Right lobe of liver (tissue), 6 donors: ENCODE results near the gene DUSP15. TPM values are rescaled to one million over a fixed set of nuclear protein-coding genes. Genes with fewer than 3 reads are reported as not detected.
A peak's percentile ranks its signal among the peaks of the same experiment; 100 is the strongest.

Experiments used
- ATAC-seq, 4 donors: fragments of 200-7000 bp; cut with Tn5 transposase; one replicate each; pipeline ENCODE4 v1.9.1; 2020; ENCODE audit warnings: mild to moderate bottlenecking in 4 of 4, moderate library complexity in 4 of 4
- DNase-seq, 3 donors: peaks; one replicate each; pipeline ENCODE4 v3.0.0-alpha.2; 2020
- H3K27ac ChIP-seq, 3 donors: fragments of 200-600 bp; one replicate each; pipeline ENCODE4 v1.8.0; 2022
- H3K27me3 ChIP-seq, 2 donors: fragments of 200-600 bp; one replicate each; pipeline ENCODE4 v1.8.0; 2022
- H3K36me3 ChIP-seq, 4 donors: fragments of 200-600 bp; sonication (generic) in 1 of 4; one replicate each; pipeline versions ENCODE4 v1.5.1 to v1.8.0; 2017 to 2022; ENCODE audit warnings: control low read depth in 1 of 4
- H3K4me1 ChIP-seq, 4 donors: fragments of 200-600 bp; sonication (generic) in 1 of 4; one replicate each; pipeline versions ENCODE4 v1.5.1 to v1.8.0; 2017 to 2022; ENCODE audit warnings: control low read depth in 1 of 4
- H3K4me3 ChIP-seq, 3 donors: fragments of 200-600 bp; one replicate each; pipeline ENCODE4 v1.8.0; 2022
- H3K9me3 ChIP-seq, 4 donors: fragments of 200-600 bp; sonication (generic) in 1 of 4; one replicate each; pipeline versions ENCODE4 v1.5.1 to v1.8.0; 2017 to 2022; ENCODE audit warnings: control low read depth in 1 of 4
- POLR2A ChIP-seq: fragments of 450-650 bp; IDR thresholded peaks from one replicate; pipeline ENCODE4 v1.6.1; 2017; ENCODE audit warnings: antibody characterized with exemption, mild to moderate bottlenecking
- WGBS: methylation state at CpG from one replicate; pipeline ENCODE4 v1.1.6; 2018; ENCODE audit warnings: low coverage, low lambda C conversion rate; ENCODE audit not compliant: insufficient coverage; ENCODE audit errors: missing lambda C conversion rate; 5-methylcytosine and 5-hydroxymethylcytosine counted together
- intact Hi-C, 2 donors: fragments of 100-400 bp; cut with DNase I; formaldehyde crosslinking; loops; one replicate each; pipeline versions ENCODE4 v1.11.2 to v1.14.1; 2022
- total RNA-seq, 6 experiments: library from RNA; depleted of rRNA in 2 of 6; stranded (reverse); fragments of >200 nt in 2 of 6; fragmentation: NEBNext Ultra II Directional in 3 of 6; extraction: Animal tissue kit (Norgen Biotek cat#: 25700) in 3 of 6; gene quantifications; one replicate each; pipeline versions ENCODE4 v1.1.0 to v1.2.4, GENCODE V29; 2016 to 2023
- TF ChIP-seq, protein P1 (sequence below), 4 donors: fragments of 200-600 bp in 3 of 4; fragments of 450-650 bp in 1 of 4; IDR thresholded peaks; one replicate each; pipeline versions ENCODE4 v1.5.1 to v1.8.0; 2016 to 2022; ENCODE audit warnings: antibody characterized with exemption in 4 of 4, mild to moderate bottlenecking in 2 of 4
- donor health status: DM: no; HTN: yes; CAD: no.
- donor health status: DM: no; HTN: no; CAD: no.
- donor health status: DM: no; HTN: no; CAD: no.
- donor health status: DM: no; HTN: yes; CAD: no.
- donor health status: DM: no; HTN: yes; CAD: no.

DUSP15 gene
- total RNA-seq, 6 experiments from 2014 or later, result 0.22 to 1.1 (median 0.42) TPM; not detected in 3

DNA sequence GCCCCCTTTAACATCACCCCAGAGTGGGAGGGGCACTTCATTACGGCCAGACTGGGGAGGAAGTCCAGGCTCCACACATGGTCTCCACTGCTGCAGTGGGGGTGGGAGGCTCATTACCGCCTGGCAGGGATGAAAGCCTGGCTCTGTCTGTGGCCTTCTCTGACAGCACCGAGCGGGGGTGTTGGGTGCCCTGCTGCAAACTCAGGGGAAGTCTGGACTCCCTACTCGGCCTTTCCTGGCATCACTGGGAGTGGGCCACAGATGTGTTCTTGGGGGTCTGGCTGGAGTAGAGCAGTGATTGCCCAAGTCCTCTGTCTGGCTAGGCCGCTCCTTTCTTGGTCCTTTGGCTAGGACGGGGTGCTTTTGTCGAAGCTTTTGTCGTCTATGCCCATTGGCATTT lies 27.2 kb upstream of the DUSP15 start:
- TF ChIP-seq POLR2A, result no peak
- TF ChIP-seq, protein P1, sequence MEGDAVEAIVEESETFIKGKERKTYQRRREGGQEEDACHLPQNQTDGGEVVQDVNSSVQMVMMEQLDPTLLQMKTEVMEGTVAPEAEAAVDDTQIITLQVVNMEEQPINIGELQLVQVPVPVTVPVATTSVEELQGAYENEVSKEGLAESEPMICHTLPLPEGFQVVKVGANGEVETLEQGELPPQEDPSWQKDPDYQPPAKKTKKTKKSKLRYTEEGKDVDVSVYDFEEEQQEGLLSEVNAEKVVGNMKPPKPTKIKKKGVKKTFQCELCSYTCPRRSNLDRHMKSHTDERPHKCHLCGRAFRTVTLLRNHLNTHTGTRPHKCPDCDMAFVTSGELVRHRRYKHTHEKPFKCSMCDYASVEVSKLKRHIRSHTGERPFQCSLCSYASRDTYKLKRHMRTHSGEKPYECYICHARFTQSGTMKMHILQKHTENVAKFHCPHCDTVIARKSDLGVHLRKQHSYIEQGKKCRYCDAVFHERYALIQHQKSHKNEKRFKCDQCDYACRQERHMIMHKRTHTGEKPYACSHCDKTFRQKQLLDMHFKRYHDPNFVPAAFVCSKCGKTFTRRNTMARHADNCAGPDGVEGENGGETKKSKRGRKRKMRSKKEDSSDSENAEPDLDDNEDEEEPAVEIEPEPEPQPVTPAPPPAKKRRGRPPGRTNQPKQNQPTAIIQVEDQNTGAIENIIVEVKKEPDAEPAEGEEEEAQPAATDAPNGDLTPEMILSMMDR (IDR thresholded peaks at IDR 0.05), result no peak
- DNase-seq (no peak), ATAC-seq (no peak)
- no peak overlapping the region for H3K27ac ChIP-seq
- no peaks in the 10 kb centered on the region for H3K36me3 ChIP-seq
- WGBS, result 34% methylated on average over 3 of the region's 9 CpGs
- intact Hi-C loops, result no loop called here
- no peaks in the 10 kb centered on the region for H3K9me3 ChIP-seq
- no peak overlapping the region for H3K4me3 ChIP-seq
- H3K4me1 ChIP-seq, result no peaks in the 10 kb centered on the region
- no peaks in the 10 kb centered on the region for H3K27me3 ChIP-seq

DNA sequence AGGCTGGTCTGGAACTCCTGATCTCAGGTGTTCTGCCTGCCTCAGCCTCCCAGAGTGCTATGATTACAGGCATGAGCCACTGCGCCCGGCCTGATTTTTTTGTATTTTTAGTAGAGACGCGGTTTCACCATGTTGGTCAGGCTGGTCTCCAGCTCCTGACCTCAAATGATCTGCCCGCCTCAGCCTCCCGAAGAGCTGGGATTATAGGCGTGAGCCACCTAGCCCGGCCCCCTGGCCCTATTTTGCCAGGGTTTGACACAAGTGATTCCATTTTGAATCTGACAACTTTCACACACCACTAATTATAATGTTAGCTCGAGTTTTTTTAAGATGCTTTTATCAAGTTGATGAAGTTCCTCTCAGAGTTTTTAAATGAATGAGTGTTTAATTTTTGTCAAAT lies 25.7 kb upstream of the DUSP15 start:
- no peak overlapping the region for H3K27ac ChIP-seq
- H3K27me3 ChIP-seq, result no peaks in the 10 kb centered on the region
- 67% methylated on average over 6 of the region's 9 CpGs for WGBS
- no peaks in the 10 kb centered on the region for H3K4me1 ChIP-seq
- H3K9me3 ChIP-seq, result no peaks in the 10 kb centered on the region
- intact Hi-C loops, result no loop called here
- DNase-seq (no peak), ATAC-seq (no peak)
- no peak overlapping the region for H3K4me3 ChIP-seq
- TF ChIP-seq POLR2A, result no peak
- TF ChIP-seq, protein P1 (IDR thresholded peaks at IDR 0.05), result no peak
- H3K36me3 ChIP-seq, result no peaks in the 10 kb centered on the region

DNA sequence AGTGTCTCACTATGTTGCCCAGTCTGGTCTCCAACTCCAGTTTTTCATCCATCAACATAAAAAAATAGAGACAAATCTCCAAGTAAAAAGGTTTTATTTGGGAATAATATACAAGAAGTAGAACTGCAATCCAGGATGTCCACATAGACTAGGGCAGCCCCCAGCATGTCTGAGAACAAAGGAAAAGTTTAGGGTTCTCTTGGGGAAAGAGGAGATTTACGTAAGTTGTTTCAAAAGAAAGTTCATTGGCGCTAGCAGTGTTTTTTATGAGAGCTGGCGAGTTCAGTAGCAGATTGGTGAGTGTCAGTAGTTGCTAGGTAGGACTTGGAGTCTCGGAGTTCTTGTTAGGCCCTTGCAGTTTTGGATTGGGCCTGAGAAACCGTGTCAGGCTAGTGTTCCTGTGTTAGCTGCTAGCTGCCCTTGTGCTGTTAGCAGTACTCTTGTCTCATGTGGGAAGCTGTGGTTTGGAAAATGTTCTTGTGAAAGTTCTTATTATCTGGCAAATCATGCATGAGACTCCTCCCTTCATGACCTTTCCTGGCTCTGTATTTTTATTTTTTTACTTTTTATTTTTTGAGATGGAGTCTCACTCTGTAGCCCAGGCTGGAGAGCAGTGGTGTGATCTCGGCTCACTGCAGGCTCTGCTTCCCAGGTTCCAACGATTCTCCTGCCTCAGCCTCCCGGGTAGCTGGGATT lies 24.8 kb upstream of the DUSP15 start:
- DNase-seq (no peak), ATAC-seq (peak; percentile 70 to 95 (median 85))
- 34% methylated on average over 7 of the region's 8 CpGs for WGBS
- Histone ChIP-seq H3K27ac (no peak overlapping the region), H3K27me3 (no peaks in the 10 kb centered on the region), H3K4me1 (no peaks in the 10 kb centered on the region), H3K9me3 (no peaks in the 10 kb centered on the region), H3K36me3 (no peaks in the 10 kb centered on the region), H3K4me3 (no peak overlapping the region)
- TF ChIP-seq, protein P1 (IDR thresholded peaks at IDR 0.05), result no peak
- no peak for TF ChIP-seq POLR2A
- intact Hi-C loops, result no loop called here

DNA sequence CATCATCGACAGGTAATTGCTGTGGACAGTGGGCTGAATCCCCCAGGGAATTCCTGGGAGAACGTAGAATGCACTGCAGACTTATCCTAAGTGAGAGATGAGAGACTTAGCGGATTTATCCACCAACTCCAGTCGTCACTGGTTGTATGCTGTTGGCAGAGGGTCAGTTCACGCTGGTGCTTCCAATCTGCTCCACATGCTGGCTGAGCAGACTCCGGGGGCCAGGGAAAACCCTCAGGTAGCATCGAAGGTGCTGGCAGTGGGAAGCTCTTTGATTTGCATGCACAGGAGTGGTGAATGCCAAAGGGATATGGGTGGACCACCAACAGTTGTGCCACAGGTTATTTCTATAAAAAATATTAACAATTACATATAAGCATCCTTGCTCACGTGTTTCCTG lies 20.3 kb upstream of the DUSP15 start:
- H3K27me3 ChIP-seq, result no peaks in the 10 kb centered on the region
- WGBS, result 46% methylated on average over 6 of the region's 8 CpGs
- TF ChIP-seq POLR2A, result no peak
- TF ChIP-seq, protein P1 (IDR thresholded peaks at IDR 0.05), result no peak
- no peak overlapping the region for H3K4me3 ChIP-seq
- H3K4me1 ChIP-seq, result no peaks in the 10 kb centered on the region
- H3K9me3 ChIP-seq, result no peaks in the 10 kb centered on the region
- no peaks in the 10 kb centered on the region for H3K36me3 ChIP-seq
- no peak overlapping the region for H3K27ac ChIP-seq
- ATAC-seq (no peak), DNase-seq (no peak)
- intact Hi-C loops, result no loop called here

DNA sequence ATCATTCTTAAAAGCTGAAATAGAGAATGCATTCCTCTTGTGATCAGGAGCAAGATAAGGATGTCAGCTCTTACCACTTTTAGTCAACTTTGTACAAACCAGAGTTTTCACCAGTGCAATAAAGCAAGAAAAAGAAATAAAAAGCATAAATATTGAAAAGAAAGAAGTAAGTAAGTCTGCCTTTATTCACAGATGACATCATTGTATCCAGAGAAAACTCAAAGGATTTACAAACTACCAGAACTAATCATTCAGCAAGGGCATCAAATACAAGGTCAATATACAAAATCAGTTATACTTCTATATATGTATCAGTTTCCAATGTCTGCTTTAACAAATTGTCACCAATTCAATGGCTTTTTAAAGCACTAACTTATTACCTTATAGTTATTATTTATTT lies 13.5 kb upstream of the DUSP15 start:
- DNase-seq, result no peak
- peaks cover 0 to 4% (median 0%) of the 10 kb centered on the region in 4 donors for H3K9me3 ChIP-seq
- no peaks in the 10 kb centered on the region for H3K27me3 ChIP-seq
- H3K4me3 ChIP-seq, result no peak overlapping the region
- ATAC-seq, result no peak
- H3K36me3 ChIP-seq, result no peaks in the 10 kb centered on the region
- H3K4me1 ChIP-seq, result no peaks in the 10 kb centered on the region
- intact Hi-C loops, result no loop called here
- TF ChIP-seq POLR2A, result no peak
- TF ChIP-seq, protein P1 (IDR thresholded peaks at IDR 0.05), result no peak
- H3K27ac ChIP-seq, result no peak overlapping the region
